GM19324 (cell line): ENCODE measurements around the gene UBB.
"Not testable (repeated sequence)": the region's sequence is repeated elsewhere in the genome, so short reads cannot be mapped to it uniquely, and the experiment has no call there.

Experiments
- ATAC-seq: cut with Tn5 transposase; IDR thresholded peaks from one replicate; pipeline ENCODE4 v1.9.1; 2021; ENCODE audit warnings: mild to moderate bottlenecking, moderate library complexity; ENCODE audit not compliant: unreplicated experiment, low FRiP score

The UBB gene

GRCh38 chr17:16374146-16374938 is 6.5 kb upstream of the UBB start:
- no peak for ATAC-seq

GRCh38 chr17:16377941-16378341 is 3.0 kb upstream of the UBB start:
- no peak for ATAC-seq

- ATAC-seq = no peak
Measured at GRCh38 chr17:16378636-16379282, 2.1 kb upstream of the UBB start.

- ATAC-seq = no peak
Measured at GRCh38 chr17:16379654-16380053, 1.2 kb upstream of the UBB start.

- no peak for ATAC-seq
Measured at GRCh38 chr17:16381496-16381820, 567 bp downstream of the UBB start.

- ATAC-seq = no peak
Measured at GRCh38 chr17:16383216-16383615, 2.3 kb downstream of the UBB start.

GRCh38 chr17:16383772-16384287 is 2.9 kb downstream of the UBB start:
- ATAC-seq = no peak

GRCh38 chr17:16384557-16384956 is 3.7 kb downstream of the UBB start:
- ATAC-seq = no peak

GRCh38 chr17:16386126-16386507 is 5.2 kb downstream of the UBB start:
- not testable (repeated sequence) for ATAC-seq

GRCh38 chr17:16391451-16391850 is 10.6 kb downstream of the UBB start:
- no peak for ATAC-seq

GRCh38 chr17:16392491-16392890 is 11.6 kb downstream of the UBB start:
- not testable (repeated sequence) for ATAC-seq

GRCh38 chr17:16395887-16396286 is 15.0 kb downstream of the UBB start:
- ATAC-seq = not testable (repeated sequence)

- not testable (repeated sequence) for ATAC-seq
Measured at GRCh38 chr17:16396693-16397092, 15.8 kb downstream of the UBB start.

GRCh38 chr17:16398270-16399267 is 17.7 kb downstream of the UBB start:
- ATAC-seq = no peak

GRCh38 chr17:16403847-16404246 is 23.0 kb downstream of the UBB start:
- ATAC-seq = not testable (repeated sequence)

GRCh38 chr17:16406742-16407674 is 26.1 kb downstream of the UBB start:
- ATAC-seq = no peak

GRCh38 chr17:16407911-16408588 is 27.2 kb downstream of the UBB start:
- ATAC-seq = peak; percentile 62

- peak; percentile 54 for ATAC-seq
Measured at GRCh38 chr17:16415031-16415924, 34.4 kb downstream of the UBB start, which contains the start of gene TRPV2. Gene TRPV2, plus strand, starts transcription at chr17:16415571. Its CDS starts 2,098 bp downstream, at chr17:16417669.
